ENCODE results near the gene UROC1. TPM values are rescaled to one million over a fixed set of nuclear protein-coding genes. Genes with fewer than 3 reads are reported as not detected.

The UROC1 gene
- total RNA-seq, 1 donor, result not detected

DNA sequence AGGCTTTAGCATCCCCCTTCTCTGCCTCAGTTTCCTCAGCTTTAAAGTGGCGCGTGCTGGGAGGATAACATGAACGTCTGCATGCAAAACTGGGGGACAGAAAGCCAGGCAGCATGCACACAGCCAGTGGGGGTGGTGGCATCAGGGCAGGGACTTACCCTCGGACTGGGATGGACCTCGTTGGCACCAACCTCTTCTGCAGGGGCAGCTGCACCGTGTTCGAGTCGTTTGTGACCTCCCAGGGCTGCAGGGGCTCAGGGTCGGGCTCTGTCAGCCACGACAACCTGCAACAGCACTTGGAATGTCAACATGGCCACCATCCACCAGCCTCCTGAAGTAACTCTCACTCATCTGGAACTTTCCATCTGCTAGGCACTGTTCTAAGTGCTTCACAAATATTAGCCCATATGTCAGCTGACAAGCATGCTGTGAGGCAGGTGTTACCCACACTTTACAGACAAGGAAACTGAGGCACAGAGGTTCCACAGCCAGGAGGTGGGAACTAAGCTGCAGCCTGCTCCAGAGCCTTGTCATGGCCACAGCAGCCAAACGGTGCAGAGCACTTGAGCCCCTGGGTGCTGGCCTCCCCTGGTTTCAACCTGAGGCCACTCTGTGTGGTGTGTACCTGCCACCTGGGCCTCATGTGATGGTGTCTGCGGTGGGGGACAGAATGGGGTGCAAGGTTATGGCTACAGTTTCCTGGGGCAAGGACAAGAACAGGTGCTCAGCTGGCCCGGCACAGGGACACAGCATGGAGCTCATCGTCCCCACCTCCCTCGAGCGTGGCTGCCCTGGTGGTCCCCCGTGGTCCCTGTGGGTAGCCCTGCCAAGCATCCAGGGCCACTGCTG is 34.5 kb upstream of the UROC1 start:
- Histone ChIP-seq H3K27ac (ENCODE audit: low read depth, low read length) (no peak overlapping the region), H3K36me3 (ENCODE audit: insufficient read depth, low read length) (no peaks in the 10 kb centered on the region), H3K79me2 (ENCODE audit: insufficient read depth, low read length) (no peaks in the 10 kb centered on the region), H3K4me3 (ENCODE audit: insufficient read depth, low read length) (no peak overlapping the region), H3K27me3 (ENCODE audit: insufficient read depth, low read length) (peaks cover 23% of the 10 kb centered on the region), H2AFZ (ENCODE audit: low read length) (no peak overlapping the region), H4K20me1 (ENCODE audit: insufficient read depth, low read length) (no peaks in the 10 kb centered on the region), H3K9me3 (ENCODE audit: low read depth, low read length) (no peaks in the 10 kb centered on the region), H3K4me2 (ENCODE audit: insufficient read depth, low read length) (no peak overlapping the region), H3K4me1 (ENCODE audit: insufficient read depth, low read length) (no peaks in the 10 kb centered on the region)
- TF ChIP-seq, protein P1, sequence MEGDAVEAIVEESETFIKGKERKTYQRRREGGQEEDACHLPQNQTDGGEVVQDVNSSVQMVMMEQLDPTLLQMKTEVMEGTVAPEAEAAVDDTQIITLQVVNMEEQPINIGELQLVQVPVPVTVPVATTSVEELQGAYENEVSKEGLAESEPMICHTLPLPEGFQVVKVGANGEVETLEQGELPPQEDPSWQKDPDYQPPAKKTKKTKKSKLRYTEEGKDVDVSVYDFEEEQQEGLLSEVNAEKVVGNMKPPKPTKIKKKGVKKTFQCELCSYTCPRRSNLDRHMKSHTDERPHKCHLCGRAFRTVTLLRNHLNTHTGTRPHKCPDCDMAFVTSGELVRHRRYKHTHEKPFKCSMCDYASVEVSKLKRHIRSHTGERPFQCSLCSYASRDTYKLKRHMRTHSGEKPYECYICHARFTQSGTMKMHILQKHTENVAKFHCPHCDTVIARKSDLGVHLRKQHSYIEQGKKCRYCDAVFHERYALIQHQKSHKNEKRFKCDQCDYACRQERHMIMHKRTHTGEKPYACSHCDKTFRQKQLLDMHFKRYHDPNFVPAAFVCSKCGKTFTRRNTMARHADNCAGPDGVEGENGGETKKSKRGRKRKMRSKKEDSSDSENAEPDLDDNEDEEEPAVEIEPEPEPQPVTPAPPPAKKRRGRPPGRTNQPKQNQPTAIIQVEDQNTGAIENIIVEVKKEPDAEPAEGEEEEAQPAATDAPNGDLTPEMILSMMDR (IDR thresholded peaks at IDR 0.05; ENCODE audit: extremely low read depth, low read depth, low read length), result no peak
- peak; percentile 83 for DNase-seq (ENCODE audit: insufficient read length, low spot score, missing footprints)

DNA sequence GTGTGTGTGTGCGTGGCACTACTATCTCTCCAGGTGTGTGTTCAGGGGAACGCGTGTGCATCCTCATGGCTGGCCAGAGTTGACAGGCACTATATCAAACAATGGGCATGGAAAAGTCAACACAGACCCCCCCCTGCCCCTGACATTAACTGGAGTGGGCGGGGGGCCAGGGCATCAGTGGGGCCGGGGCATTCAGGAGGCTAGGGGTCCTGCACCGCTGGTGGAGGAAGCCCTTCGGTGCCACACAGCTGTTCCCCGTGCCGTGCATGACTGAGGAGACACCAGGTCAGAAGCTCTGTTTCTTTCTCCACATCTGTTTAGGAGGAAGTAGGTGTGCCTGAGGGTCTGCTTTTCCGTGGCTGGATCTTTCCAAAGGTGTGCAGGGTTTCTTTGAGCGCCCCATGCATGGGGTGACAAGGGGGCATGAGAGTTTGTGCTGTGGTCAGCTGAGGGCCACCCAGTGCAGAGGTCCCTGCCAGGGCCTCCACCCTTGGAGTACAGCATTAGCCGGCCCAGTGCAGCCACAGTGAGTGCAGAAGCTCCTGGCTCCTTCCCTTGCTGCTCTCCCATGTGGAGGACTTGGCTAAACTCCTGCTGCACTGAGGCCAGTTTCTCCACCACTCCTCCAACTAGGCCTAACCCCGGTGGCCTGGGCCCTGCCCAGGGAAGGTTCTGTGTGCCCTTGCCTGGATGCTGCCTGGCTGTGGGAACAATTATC is 33.7 kb upstream of the UROC1 start:
- no peak overlapping the region for H3K4me2 ChIP-seq (ENCODE audit: insufficient read depth, low read length)
- TF ChIP-seq, protein P1 (IDR thresholded peaks at IDR 0.05; ENCODE audit: extremely low read depth, low read depth, low read length), result no peak
- H3K4me3 ChIP-seq (ENCODE audit: insufficient read depth, low read length), result no peak overlapping the region
- DNase-seq (ENCODE audit: insufficient read length, low spot score, missing footprints), result peak; percentile 69
- no peaks in the 10 kb centered on the region for H3K79me2 ChIP-seq (ENCODE audit: insufficient read depth, low read length)
- H4K20me1 ChIP-seq (ENCODE audit: insufficient read depth, low read length), result no peaks in the 10 kb centered on the region
- H3K36me3 ChIP-seq (ENCODE audit: insufficient read depth, low read length), result no peaks in the 10 kb centered on the region
- no peak overlapping the region for H2AFZ ChIP-seq (ENCODE audit: low read length)
- peaks cover 26% of the 10 kb centered on the region for H3K27me3 ChIP-seq (ENCODE audit: insufficient read depth, low read length)
- no peaks in the 10 kb centered on the region for H3K9me3 ChIP-seq (ENCODE audit: low read depth, low read length)
- no peaks in the 10 kb centered on the region for H3K4me1 ChIP-seq (ENCODE audit: insufficient read depth, low read length)
- H3K27ac ChIP-seq (ENCODE audit: low read depth, low read length), result no peak overlapping the region

DNA sequence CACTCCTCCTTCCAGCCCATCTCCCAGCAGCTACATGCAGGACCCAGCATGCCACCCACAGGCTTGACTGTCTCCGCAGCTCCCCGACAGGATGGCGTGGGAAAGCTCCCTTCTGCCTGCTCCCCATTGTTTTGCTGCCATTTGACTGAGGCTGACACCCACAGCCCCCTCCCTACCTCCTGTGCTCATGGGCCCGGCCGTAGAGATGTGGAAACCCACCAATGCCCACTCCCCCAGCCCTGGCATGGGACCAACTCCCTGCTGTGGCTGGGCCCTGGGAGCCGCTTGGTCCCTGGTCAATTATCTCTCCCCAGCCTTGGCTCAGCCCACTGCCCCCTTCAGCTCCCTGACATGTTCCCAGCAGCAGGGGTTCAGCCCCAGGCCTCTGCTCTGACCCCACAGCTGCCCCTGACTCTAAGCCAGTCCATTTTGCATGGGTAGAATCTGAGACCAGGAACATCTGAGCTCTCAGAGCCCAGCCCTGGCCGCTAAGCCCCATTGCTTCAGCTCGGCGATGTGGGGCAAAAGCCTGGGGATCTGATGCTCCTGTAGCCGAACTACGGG is 33.0 kb upstream of the UROC1 start:
- peak; percentile 36 for DNase-seq (ENCODE audit: insufficient read length, low spot score, missing footprints)
- Histone ChIP-seq H3K27me3 (ENCODE audit: insufficient read depth, low read length) (peaks cover 26% of the 10 kb centered on the region), H3K36me3 (ENCODE audit: insufficient read depth, low read length) (no peaks in the 10 kb centered on the region), H2AFZ (ENCODE audit: low read length) (no peak overlapping the region), H3K9me3 (ENCODE audit: low read depth, low read length) (no peaks in the 10 kb centered on the region), H4K20me1 (ENCODE audit: insufficient read depth, low read length) (no peaks in the 10 kb centered on the region), H3K4me1 (ENCODE audit: insufficient read depth, low read length) (no peaks in the 10 kb centered on the region), H3K4me2 (ENCODE audit: insufficient read depth, low read length) (no peak overlapping the region), H3K4me3 (ENCODE audit: insufficient read depth, low read length) (no peak overlapping the region), H3K79me2 (ENCODE audit: insufficient read depth, low read length) (no peaks in the 10 kb centered on the region), H3K27ac (ENCODE audit: low read depth, low read length) (no peak overlapping the region)
- TF ChIP-seq, protein P1 (IDR thresholded peaks at IDR 0.05; ENCODE audit: extremely low read depth, low read depth, low read length), result no peak
